Activated CD8-positive, alpha-beta memory T cell treated with anti-CD3 and anti-CD28 coated beads, Interleukin-2, amount 50 U/mL, for 1 hour (primary cell): ENCODE results near the gene CRYBG3.
A peak's percentile ranks its signal among the peaks of the same experiment; 100 is the strongest.

Experiments
- DNase-seq: peaks from one replicate; pipeline ENCODE4 v3.0.0-alpha.2; 2020; ENCODE audit errors: extremely low read depth

Gene CRYBG3

DNA sequence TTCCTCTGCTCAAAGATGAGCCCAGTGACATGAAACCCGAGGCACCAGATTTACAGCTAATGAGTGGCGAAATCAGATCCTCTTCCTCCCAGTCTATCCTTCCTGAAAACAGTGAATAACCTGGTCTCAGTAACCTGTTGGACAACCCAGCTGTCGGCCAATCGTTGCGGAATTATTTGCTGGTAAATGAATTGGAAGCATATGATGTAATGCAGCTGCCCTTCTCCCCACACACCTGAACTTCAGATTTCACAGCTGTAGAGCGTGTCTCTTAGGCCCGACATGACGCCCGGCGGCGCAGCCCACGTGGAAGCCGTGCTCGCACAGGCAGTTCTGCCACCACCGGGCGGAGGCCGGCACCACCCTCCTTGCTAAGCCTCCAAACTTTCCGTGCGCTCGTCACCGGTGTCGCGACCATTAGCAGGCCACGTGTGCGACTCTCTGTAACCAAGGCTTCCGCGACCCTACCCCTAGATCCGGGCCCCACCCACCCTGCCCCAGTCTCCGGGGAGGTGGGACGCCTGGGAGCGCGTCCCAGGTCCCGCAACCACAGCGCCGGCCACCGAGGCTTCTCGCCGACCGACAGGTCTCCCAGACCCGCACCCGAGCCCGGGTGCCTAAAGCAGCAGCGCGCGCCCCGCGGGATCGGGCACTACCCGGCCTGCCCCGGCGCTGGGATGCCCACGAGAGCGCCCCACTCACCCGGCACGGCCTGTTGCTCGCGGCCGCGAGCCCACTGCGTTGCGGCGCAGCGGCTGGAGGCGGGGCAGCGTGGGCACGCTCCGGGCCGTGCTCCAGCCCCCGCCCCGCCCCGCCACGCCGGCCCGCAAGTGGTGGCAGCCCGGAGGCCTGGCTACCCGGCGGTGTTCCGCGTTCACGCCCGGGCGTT, 150.1 kb downstream of the CRYBG3 start, which contains the start of gene RIOX2:
RIOX2 (minus strand) TSS at position 753 of the 889 bp plus-strand sequence. CDS start 4,838 bp downstream, outside the sequence.
- peak; percentile 33 for DNase-seq

- no peak for DNase-seq
These were observed 151.2 kb downstream of the CRYBG3 start for GRCh38 chr3:97972976-97973375.

- DNase-seq: no peak
These were observed 153.2 kb downstream of the CRYBG3 start for GRCh38 chr3:97974996-97975395.

DNA sequence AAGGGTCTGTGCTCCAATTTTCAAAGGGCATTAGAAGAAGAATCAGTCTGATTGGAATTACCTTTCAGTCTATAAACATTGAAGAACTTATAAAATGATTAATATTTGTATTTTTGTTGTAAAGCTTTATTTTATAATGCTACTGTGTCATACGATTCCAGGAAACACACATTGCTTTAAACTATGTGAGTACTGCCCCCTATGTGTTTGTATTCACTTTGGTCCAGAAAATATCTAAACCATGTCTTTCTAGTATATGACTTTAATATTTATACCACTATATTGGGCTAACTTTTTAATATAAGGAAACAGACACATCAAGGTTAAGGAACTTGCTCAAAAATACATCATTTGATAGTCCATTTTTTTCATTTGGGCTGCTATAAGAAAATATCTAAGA, 153.7 kb downstream of the CRYBG3 start:
- DNase-seq: no peak

- DNase-seq: no peak
These were observed 157.8 kb downstream of the CRYBG3 start for GRCh38 chr3:97979610-97980009.

- no peak for DNase-seq
These were observed 160.1 kb downstream of the CRYBG3 start for GRCh38 chr3:97981886-97982285.

DNA sequence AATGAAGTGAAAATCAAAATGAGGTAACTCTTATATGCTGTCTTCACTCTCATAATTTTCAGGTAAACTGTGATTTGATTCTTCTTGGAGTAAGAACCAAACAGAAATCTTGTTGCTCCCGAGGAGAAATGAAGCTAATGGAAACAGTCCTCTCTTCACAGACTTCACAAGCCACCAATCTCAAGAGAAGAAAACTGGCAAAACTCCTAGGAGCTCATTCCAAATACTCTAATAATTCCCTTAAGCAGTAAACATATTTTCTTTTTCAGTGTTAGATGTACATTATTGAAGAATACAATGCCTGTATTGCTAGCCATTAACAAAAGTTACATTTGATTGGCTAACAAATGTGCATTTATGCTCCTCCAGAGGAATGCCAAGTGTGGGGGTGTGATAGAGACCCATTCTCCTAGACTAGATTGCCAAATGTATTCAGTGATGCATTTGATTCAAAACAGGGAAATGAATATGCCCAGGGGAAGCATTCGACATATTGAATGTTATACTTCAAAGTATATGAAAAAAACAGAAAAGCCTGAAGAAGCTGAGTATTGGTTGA, 162.2 kb downstream of the CRYBG3 start:
- no peak for DNase-seq

DNA sequence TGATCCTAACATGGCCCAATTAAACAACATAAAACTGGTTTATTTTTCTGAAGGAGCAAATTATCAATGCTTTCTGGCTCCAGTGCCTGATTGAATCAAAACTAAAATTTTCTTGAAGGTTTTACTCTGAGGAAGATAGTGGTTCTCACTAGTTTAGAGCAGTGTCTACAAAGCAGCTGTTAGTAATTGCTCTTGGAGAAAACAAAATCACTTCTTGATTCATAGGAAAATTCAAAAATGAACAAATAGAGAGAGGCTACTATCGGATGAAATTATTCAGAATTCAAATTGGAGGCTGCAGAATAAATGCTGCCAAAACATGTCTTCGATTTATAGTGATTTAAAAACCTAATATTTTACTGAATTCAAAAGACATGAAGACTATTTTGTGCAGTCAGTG, 165.5 kb downstream of the CRYBG3 start:
- DNase-seq: no peak

DNA sequence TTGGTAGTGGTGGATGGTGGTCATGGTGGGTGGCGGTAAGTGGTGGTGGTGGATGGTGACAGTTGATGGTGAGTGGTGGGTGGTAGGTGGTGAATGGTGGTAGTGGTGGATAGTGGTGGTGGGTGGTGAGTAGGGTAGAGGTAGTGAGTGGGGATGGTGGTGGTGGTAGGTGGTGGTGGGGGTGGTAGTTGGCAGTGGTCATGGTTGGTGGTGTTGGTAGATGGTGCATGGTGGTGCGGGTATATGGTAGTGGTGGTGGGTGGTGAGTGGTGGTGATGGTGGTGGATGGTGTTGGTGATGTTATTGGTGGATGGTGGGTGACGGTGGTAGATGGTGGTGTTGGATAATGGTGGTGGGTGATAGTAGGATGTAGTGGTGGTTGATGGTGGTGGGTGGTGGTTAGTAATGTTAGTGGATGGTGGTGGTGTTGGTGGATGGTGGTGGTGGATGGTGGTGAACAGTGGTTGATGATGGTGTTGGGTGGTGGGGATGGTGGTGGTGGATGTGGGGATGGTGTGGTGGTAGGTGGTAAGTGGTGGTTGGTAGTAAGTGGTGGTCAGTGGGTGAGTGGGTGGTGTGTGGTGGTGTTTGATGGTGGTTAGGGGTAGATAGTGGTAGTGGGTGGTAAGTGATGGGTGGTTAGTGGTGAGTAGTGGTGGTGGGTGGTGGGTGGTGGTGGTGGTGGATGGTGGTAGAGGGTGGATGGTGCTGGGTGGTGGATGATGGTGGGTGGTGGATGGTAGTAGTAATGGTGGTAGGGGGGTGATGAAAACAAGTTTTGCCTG, 167.2 kb downstream of the CRYBG3 start:
- no peak for DNase-seq

DNA sequence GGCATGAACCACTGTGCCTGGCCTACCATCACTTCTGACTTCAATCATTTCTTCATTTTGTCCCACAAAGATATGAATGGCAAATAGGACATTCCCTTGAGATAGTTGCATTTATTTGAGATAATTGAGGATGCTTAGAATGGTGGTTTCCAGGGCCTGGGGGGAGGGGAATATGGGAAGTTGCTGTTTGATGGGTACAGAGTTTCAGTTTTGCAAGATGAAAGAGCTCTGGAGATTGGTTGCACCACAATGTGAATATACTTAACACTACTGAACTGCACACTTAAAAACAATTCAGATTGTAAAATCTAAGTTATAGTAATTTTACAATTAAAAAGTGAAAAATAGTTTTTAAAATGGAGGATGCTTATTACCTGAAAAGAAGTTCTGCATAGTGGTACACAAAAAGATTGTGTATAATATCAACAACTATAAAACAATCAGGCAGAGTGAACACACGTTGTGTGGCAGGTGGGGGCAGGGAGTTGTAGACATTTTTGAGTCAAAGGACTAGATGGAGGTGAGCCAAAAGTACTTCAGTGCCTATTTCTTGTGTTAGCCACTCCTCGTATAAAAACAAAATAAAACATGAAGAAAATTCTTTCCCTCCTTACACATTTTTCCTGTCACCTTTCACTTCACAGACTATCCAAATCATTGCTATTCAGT, 168.9 kb downstream of the CRYBG3 start:
- no peak for DNase-seq

- DNase-seq: no peak
These were observed 169.5 kb downstream of the CRYBG3 start for GRCh38 chr3:97991293-97991682.

DNA sequence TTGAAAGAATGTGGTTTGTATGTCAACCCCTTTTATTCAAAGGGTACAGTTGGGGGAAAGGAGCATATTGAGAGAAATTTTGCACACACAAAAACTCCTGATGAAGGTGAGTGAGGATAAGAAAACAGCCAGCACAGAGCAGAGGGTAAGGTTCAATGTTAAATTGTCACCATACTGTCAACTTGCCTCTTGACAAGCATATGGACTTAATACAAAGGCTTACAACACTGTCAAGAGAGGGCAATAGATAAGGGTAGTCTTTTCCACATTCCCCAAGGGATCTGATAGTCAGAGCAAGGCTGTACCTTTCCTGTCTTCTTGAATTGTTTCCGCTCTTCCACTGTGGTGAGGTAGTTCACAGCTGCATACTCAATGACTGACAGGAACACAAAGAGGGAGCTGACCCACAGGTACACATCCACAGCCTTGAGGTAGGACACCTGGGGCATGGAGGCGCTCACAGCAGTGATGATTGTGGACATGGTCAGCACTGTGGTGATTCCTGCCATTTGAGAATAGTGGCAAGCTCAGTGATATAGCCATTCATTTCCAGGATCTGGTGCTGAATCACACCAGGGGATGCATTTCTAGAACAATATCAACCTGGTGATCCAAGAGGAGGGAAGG, 170.8 kb downstream of the CRYBG3 start:
- no peak for DNase-seq

DNA sequence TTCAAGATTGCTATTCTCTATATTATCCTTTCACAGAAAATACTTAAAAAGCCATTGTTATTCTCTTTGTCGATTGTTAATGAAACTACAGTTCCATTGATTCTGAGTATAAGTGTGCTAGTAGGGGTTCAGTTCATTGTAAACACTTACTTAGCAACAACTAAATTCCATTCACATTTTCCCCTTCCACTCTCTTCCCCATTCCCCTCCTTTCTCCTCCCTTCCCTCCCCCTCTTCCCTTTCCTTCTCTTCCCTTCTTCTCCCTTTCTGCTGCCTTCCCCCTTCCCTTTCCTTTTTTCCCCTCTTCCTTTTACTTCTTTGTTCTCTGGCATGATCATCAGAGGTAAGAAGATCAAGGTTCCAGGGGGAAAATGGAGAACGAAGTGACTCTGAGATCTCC, 171.7 kb downstream of the CRYBG3 start:
- no peak for DNase-seq

DNA sequence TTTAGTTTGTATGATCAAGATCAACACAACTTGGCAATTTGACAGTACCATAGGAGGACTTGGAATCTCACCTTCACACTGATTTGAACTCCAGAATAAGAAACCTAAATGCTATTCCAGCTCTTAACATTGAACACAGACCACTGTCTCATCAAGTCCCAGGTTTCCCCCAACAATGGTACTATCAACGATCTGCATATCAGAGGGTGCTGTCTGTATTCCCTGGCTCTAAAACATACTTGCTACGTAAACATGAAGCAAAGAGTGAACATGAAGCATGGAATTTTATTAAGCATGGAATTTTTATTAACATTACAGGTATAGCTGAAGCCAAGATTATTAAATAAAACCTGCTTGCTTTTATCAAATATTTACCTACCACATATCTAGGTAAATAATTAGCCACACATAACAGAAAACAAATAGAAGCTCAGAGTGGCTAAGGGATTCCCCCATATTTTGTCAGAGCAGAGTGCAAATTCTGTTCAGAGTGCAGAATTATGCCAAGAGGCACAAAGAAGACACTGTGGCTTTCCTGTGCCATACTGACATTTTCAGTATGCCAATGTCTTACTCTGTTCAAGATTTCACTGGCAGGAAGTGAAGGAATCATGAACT, 172.6 kb downstream of the CRYBG3 start:
- DNase-seq: no peak
